Ovary (tissue), 9 donors: Measurements from ENCODE around the gene DOCK10. TPM values are rescaled to one million over a fixed set of nuclear protein-coding genes. Genes with fewer than 3 reads are reported as not detected.

ENCODE experiments used
- DNase-seq, 5 donors: peaks; one replicate each; pipeline ENCODE4 v3.0.0-alpha.2; 2019 to 2020
- H3K27ac ChIP-seq, 2 donors: fragments of 200-600 bp; one replicate each; pipeline versions ENCODE4 v1.5.1 to v1.8.0; 2019 to 2022
- H3K27me3 ChIP-seq: fragments of 200-600 bp; one replicate; pipeline ENCODE4 v1.8.0; 2022
- H3K36me3 ChIP-seq: fragments of 200-600 bp; sonication (generic); one replicate; pipeline ENCODE4 v1.5.1; 2019
- H3K4me1 ChIP-seq: one replicate; pipeline ENCODE4 v1.8.1; 2013; ENCODE audit warnings: mild to moderate bottlenecking, moderate library complexity; ENCODE audit not compliant: insufficient read depth
- H3K4me3 ChIP-seq: fragments of 200-600 bp; sonication (generic); one replicate; pipeline ENCODE4 v1.5.1; 2017
- H3K9me3 ChIP-seq, 2 donors: fragments of 200-600 bp in 1 of 2; sonication (generic) in 1 of 2; one replicate each; pipeline versions ENCODE4 v1.5.1 to v1.8.1; 2013 to 2019; ENCODE audit warnings: mild to moderate bottlenecking in 1 of 2, moderate library complexity in 1 of 2
- EP300 ChIP-seq: sonication (generic); formaldehyde crosslinking; IDR thresholded peaks from one replicate; pipeline ENCODE4 v1.6.1; 2017; ENCODE audit warnings: antibody characterized with exemption
- POLR2A ChIP-seq: fragments of 450-650 bp; IDR thresholded peaks from one replicate; pipeline ENCODE4 v1.6.1; 2017; ENCODE audit warnings: antibody characterized with exemption, mild to moderate bottlenecking, moderate library complexity
- WGBS, 3 donors: extraction: QIAGEN DNeasy Blood & Tissue Kit in 1 of 3; methylation state at CpG; one replicate each; pipeline versions ENCODE4 v1.1.5 to v1.1.7; 2013 to 2017; 5-methylcytosine and 5-hydroxymethylcytosine counted together
- intact Hi-C, 4 donors: fragments of 100-400 bp; cut with DNase I; formaldehyde crosslinking; loops; one replicate each; pipeline versions ENCODE4 v1.11.0 to v1.15.1; 2022 to 2023
- polyA plus RNA-seq, 2 donors: library from polyadenylated mRNA; stranded (reverse); fragments of 200-250 nt in 1 of 2; fragments of 350-450 nt in 1 of 2; fragmentation: Illumina TruSeq in 1 of 2; extraction: RNeasy Lipid Tissue Mini Kit (QIAGEN cat#74804) in 1 of 2; gene quantifications; one replicate each; pipeline ENCODE4 v1.2.3, GENCODE V29; 2013 to 2014
- total RNA-seq, 7 donors: library from RNA; depleted of rRNA in 2 of 7; stranded (reverse); fragments of >200 nt in 2 of 7; fragmentation: NEBNext Ultra II Directional in 3 of 7; extraction: Animal tissue kit (Norgen Biotek cat#: 25700) in 3 of 7; gene quantifications; one replicate each; pipeline versions ENCODE4 v1.1.0 to v1.2.4, GENCODE V29; 2016 to 2023
- TF ChIP-seq, protein P1 (sequence below), 3 donors: fragments of 450-650 bp in 2 of 3; fragments of 200-600 bp in 1 of 3; IDR thresholded peaks; one replicate each; pipeline versions ENCODE4 v1.5.1 to v1.8.0; 2016 to 2022; ENCODE audit warnings: antibody characterized with exemption in 3 of 3, mild to moderate bottlenecking in 1 of 3
- donor health status: DM: no; HTN: no; CAD: no; lungs with moderate emphysema.
- donor health status: DM: no; HTN: no; CAD: no.
- donor health status: Bipolar disorder and iron deficiency.
- donor health status: DM: yes; HTN: yes; CAD: no.
- donor health status: DM: no; HTN: no; CAD: no.
- donor health status: DM: yes; HTN: yes; CAD: no.

Gene DOCK10
- total and polyA plus RNA-seq, 9 donors, result 15.3 to 42.5 (median 31.2) TPM

DNA sequence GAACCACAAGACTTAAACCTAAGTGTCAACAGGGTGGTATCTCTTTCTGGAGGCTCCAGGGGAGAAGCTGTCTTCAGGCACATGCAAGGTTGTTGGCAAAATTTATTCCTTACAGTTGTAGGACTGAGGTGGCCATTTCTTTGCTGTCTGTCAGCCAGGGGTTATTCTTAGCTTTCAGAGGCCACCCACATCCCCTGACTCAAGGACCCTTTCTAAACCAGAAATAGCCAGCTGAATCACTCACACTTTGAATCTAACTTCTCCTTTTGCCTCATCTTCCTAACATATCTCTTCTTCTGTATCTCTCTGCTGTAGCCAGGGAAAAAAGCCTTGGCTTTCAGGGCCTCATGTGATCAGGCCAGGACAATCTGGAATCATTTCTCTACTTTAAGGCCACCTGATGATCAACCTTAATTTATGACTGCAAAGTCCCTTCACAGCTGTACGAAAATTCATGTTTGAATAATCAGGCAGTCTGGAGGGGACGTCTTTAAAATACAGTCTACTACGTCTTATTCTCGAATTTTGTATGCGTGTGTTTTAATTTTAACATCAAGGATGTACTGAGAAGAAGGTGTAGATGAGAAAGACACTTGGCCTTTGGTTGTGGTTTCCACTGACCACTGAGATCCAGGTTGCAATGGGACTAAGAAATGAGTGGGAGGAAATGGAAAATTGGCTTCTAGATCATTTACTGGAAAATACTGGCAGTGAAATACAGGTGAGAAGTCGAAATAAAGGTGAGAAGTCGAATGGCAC, 90.4 kb downstream of the DOCK10 start:
- no peaks in the 10 kb centered on the region for H3K27me3 ChIP-seq
- DNase-seq, result no peak
- 91 to 97% (median 95%) methylated on average over 7 of the region's 7 CpGs for WGBS, 3 donors
- no peaks in the 10 kb centered on the region for H3K9me3 ChIP-seq
- TF ChIP-seq EP300, result no peak
- no peak for TF ChIP-seq POLR2A
- TF ChIP-seq, protein P1, sequence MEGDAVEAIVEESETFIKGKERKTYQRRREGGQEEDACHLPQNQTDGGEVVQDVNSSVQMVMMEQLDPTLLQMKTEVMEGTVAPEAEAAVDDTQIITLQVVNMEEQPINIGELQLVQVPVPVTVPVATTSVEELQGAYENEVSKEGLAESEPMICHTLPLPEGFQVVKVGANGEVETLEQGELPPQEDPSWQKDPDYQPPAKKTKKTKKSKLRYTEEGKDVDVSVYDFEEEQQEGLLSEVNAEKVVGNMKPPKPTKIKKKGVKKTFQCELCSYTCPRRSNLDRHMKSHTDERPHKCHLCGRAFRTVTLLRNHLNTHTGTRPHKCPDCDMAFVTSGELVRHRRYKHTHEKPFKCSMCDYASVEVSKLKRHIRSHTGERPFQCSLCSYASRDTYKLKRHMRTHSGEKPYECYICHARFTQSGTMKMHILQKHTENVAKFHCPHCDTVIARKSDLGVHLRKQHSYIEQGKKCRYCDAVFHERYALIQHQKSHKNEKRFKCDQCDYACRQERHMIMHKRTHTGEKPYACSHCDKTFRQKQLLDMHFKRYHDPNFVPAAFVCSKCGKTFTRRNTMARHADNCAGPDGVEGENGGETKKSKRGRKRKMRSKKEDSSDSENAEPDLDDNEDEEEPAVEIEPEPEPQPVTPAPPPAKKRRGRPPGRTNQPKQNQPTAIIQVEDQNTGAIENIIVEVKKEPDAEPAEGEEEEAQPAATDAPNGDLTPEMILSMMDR (IDR thresholded peaks at IDR 0.05), result no peak
- intact Hi-C loops, result no loop called here
- H3K27ac ChIP-seq, result no peak overlapping the region
- no peaks in the 10 kb centered on the region for H3K4me1 ChIP-seq
- no peaks in the 10 kb centered on the region for H3K36me3 ChIP-seq
- H3K4me3 ChIP-seq, result no peak overlapping the region

GRCh38 chr2:224948859-224949258, 93.4 kb downstream of the DOCK10 start:
- Histone ChIP-seq H3K27ac (no peak overlapping the region), H3K27me3 (no peaks in the 10 kb centered on the region), H3K9me3 (no peaks in the 10 kb centered on the region), H3K4me1 (no peaks in the 10 kb centered on the region), H3K36me3 (no peaks in the 10 kb centered on the region), H3K4me3 (no peak overlapping the region)
- WGBS, 3 donors, result 78 to 85% (median 81%) methylated on average over 4 of the region's 4 CpGs
- DNase-seq, result no peak
- TF ChIP-seq, protein P1 (IDR thresholded peaks at IDR 0.05), result no peak
- TF ChIP-seq EP300, result no peak
- TF ChIP-seq POLR2A, result no peak
- intact Hi-C loops, result no loop called here

DNA sequence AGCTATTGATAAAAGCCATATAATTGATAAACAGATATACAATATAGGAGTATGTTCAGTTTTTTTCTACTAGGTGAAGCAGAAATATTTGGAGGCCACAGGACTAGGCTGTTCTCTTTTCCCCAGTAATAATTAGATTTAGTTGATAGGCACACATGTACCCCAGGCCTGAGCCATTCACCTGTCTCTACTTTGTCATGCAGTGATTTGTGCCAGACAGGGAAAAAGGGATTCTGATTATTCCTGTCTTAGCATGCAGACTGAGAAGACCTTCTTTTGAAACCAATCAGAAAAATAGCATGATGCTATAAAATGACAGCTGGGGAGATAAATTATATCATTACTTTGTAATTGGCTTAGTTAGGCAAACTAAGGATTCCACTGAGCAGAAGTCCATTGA, 94.3 kb downstream of the DOCK10 start:
- intact Hi-C loops, result no loop called here
- H3K4me1 ChIP-seq, result no peaks in the 10 kb centered on the region
- H3K9me3 ChIP-seq, result no peaks in the 10 kb centered on the region
- no peaks in the 10 kb centered on the region for H3K27me3 ChIP-seq
- no peaks in the 10 kb centered on the region for H3K36me3 ChIP-seq
- H3K27ac ChIP-seq, result no peak overlapping the region
- TF ChIP-seq POLR2A, result no peak
- no peak for TF ChIP-seq EP300
- TF ChIP-seq, protein P1 (IDR thresholded peaks at IDR 0.05), result no peak
- H3K4me3 ChIP-seq, result no peak overlapping the region
- DNase-seq, result no peak

- H3K27me3 ChIP-seq, result no peaks in the 10 kb centered on the region
- H3K27ac ChIP-seq, result no peak overlapping the region
- no peaks in the 10 kb centered on the region for H3K9me3 ChIP-seq
- no peak for DNase-seq
- TF ChIP-seq, protein P1 (IDR thresholded peaks at IDR 0.05), result no peak
- TF ChIP-seq EP300 (no peak), POLR2A (no peak)
- intact Hi-C loops, result no loop called here
- 84 to 88% (median 86%) methylated on average over 4 of the region's 4 CpGs for WGBS, 3 donors
- H3K4me3 ChIP-seq, result no peak overlapping the region
- no peaks in the 10 kb centered on the region for H3K4me1 ChIP-seq
- H3K36me3 ChIP-seq, result no peaks in the 10 kb centered on the region
These were observed 94.7 kb downstream of the DOCK10 start for GRCh38 chr2:224947566-224947965.
